Measurements from ENCODE around the gene ARHGAP21.
"Not testable (repeated sequence)": the region's sequence is repeated elsewhere in the genome, so short reads cannot be mapped to it uniquely, and the experiment has no call there.

ARHGAP21 gene

GRCh38 chr10:24622781-24623301 lies 100.8 kb downstream of the ARHGAP21 start:
- no peak for DNase-seq

GRCh38 chr10:24621035-24621795 lies 102.5 kb downstream of the ARHGAP21 start:
- not testable (repeated sequence) for DNase-seq

GRCh38 chr10:24619994-24620310 lies 103.7 kb downstream of the ARHGAP21 start:
- not testable (repeated sequence) for DNase-seq

- DNase-seq: not testable (repeated sequence)
Measured at GRCh38 chr10:24619291-24619993, 104.2 kb downstream of the ARHGAP21 start.

- no peak for DNase-seq
Measured at GRCh38 chr10:24618401-24618800, 105.3 kb downstream of the ARHGAP21 start.

- DNase-seq: peak in 1 of 2 experiments; percentile 39
Measured at GRCh38 chr10:24617771-24618396, 105.8 kb downstream of the ARHGAP21 start.

GRCh38 chr10:24616536-24616935 lies 107.2 kb downstream of the ARHGAP21 start:
- no peak for DNase-seq

GRCh38 chr10:24606021-24606420 lies 117.7 kb downstream of the ARHGAP21 start:
- DNase-seq: no peak

- DNase-seq: no peak
Measured at GRCh38 chr10:24605141-24605540, 118.5 kb downstream of the ARHGAP21 start.

GRCh38 chr10:24603333-24603732 lies 120.4 kb downstream of the ARHGAP21 start:
- DNase-seq: no peak

GRCh38 chr10:24597961-24598360 lies 125.7 kb downstream of the ARHGAP21 start:
- DNase-seq: no peak

GRCh38 chr10:24597426-24597825 lies 126.3 kb downstream of the ARHGAP21 start:
- DNase-seq: no peak

GRCh38 chr10:24596217-24596930 lies 127.3 kb downstream of the ARHGAP21 start:
- DNase-seq: no peak

- no peak for DNase-seq
Measured at GRCh38 chr10:24590697-24591457, 132.8 kb downstream of the ARHGAP21 start.

- no peak for DNase-seq
Measured at GRCh38 chr10:24589265-24589664, 134.4 kb downstream of the ARHGAP21 start.

GRCh38 chr10:24579906-24580305 lies 143.8 kb downstream of the ARHGAP21 start:
- DNase-seq: no peak

GRCh38 chr10:24579448-24579847 lies 144.2 kb downstream of the ARHGAP21 start:
- no peak for DNase-seq

- no peak for DNase-seq
Measured at GRCh38 chr10:24575481-24576002, 148.1 kb downstream of the ARHGAP21 start.

- DNase-seq: no peak
Measured at GRCh38 chr10:24574578-24575155, 149.0 kb downstream of the ARHGAP21 start.

GRCh38 chr10:24574161-24574560 lies 149.5 kb downstream of the ARHGAP21 start:
- DNase-seq: no peak

- DNase-seq: no peak
Measured at GRCh38 chr10:24571870-24572450, 151.7 kb downstream of the ARHGAP21 start.
